GM12878 (cell line): ENCODE data around the gene RNF103. TPM values are rescaled to one million over a fixed set of nuclear protein-coding genes. Genes with fewer than 3 reads are reported as not detected.

ENCODE experiments used
- ATAC-seq: fragments of 200-7000 bp; cut with Tn5 transposase; 3 replicates; pipeline ENCODE4 v1.9.1; 2020; ENCODE audit warnings: mild to moderate bottlenecking, moderate library complexity
- BruUV-seq: library from RNA; stranded (reverse); fragments of 400-500 nt; replicated peaks from 2 replicates; lab custom pipeline; 2021; lab: Mats Ljungman, UMichigan
- CTCF ChIA-PET: fragments of 300-600 bp; sonication (Branson Sonifier 250); formaldehyde crosslinking; extraction: SDS; loops from one replicate; lab custom pipeline; 2021; ENCODE audit warnings: inconsistent platforms; lab: Yijun Ruan, JAX
- POLR2A ChIA-PET: fragments of 350-600 bp; formaldehyde crosslinking; extraction: SDS; loops from one replicate; lab custom pipeline; 2021; ENCODE audit warnings: inconsistent platforms; lab: Charles Lee
- RAD21 ChIA-PET: fragments of 300-600 bp; sonication (Branson Sonifier 250); formaldehyde crosslinking; loops from one replicate; lab custom pipeline; 2023; ENCODE audit warnings: antibody characterized with exemption; ENCODE audit not compliant: unreplicated experiment; lab: Charles Lee
- SMC1A ChIA-PET: fragments of 300-600 bp; sonication (Branson Sonifier 250); formaldehyde crosslinking; loops from one replicate; lab custom pipeline; 2023; ENCODE audit not compliant: unreplicated experiment, uncharacterized antibody; lab: Charles Lee
- DNase-seq: peaks from one replicate; pipeline ENCODE4 v3.0.0-alpha.2; 2011; ENCODE audit warnings: low read depth, low spot score
- FAIRE-seq: peaks from 3 replicates; lab custom pipeline; 2011; peaks lifted over from hg19 to GRCh38; lab: Jason Lieb, UNC
- H2AFZ ChIP-seq: 2 replicates; pipeline ENCODE4 v1.6.0; 2011; ENCODE audit warnings: low read depth, low read length, control low read depth; ENCODE audit not compliant: control insufficient read depth
- H3K27ac ChIP-seq: 2 replicates; pipeline ENCODE4 v1.5.1; 2011; ENCODE audit warnings: control low read depth; ENCODE audit not compliant: control insufficient read depth, insufficient read depth
- H3K27me3 ChIP-seq, 2 experiments: replicated peaks in 1 of 2; 2 replicates each; pipeline versions ENCODE4 v1.6.0 to v1.6.1; 2011; ENCODE audit warnings: low read length in 1 of 2; ENCODE audit not compliant: control insufficient read depth in 2 of 2, insufficient read depth in 2 of 2
- H3K36me3 ChIP-seq, 2 experiments: 2 replicates each; pipeline ENCODE4 v1.5.1; 2011; ENCODE audit warnings: low read length in 1 of 2; ENCODE audit not compliant: control insufficient read depth in 2 of 2, insufficient read depth in 2 of 2
- H3K4me1 ChIP-seq: 2 replicates; pipeline ENCODE4 v1.6.1; 2011; ENCODE audit warnings: mild to moderate bottlenecking, low read length, moderate library complexity, mixed read lengths; ENCODE audit not compliant: control insufficient read depth, insufficient read depth
- H3K4me2 ChIP-seq: 2 replicates; pipeline ENCODE4 v1.6.0; 2011; ENCODE audit warnings: control low read depth; ENCODE audit not compliant: control insufficient read depth, insufficient read depth
- H3K4me3 ChIP-seq: fragments of 200-600 bp; sonication (generic); 2 replicates; pipeline ENCODE4 v1.5.1; 2016
- H3K79me2 ChIP-seq: 2 replicates; pipeline ENCODE4 v1.6.0; 2011; ENCODE audit warnings: low read length; ENCODE audit not compliant: control insufficient read depth, insufficient read depth
- H3K9ac ChIP-seq: 2 replicates; pipeline ENCODE4 v1.8.0; 2011; ENCODE audit warnings: low read length, control low read depth, mixed read lengths; ENCODE audit not compliant: control insufficient read depth, insufficient read depth
- H3K9me3 ChIP-seq: replicated peaks from 3 replicates; pipeline ENCODE4 v1.5.1; 2011; ENCODE audit warnings: mild to moderate bottlenecking, low read length; ENCODE audit not compliant: control insufficient read depth, insufficient read depth
- H4K20me1 ChIP-seq: 2 replicates; pipeline ENCODE4 v1.6.0; 2011; ENCODE audit not compliant: control insufficient read depth, insufficient read depth
- ASH2L ChIP-seq: fragments of 300-600, 200-600 bp; sonication (generic); IDR thresholded peaks from 2 replicates; pipeline ENCODE4 v1.6.1; 2017; ENCODE audit warnings: low read depth, mild to moderate bottlenecking, borderline replicate concordance
- FOXK2 ChIP-seq: fragments of 450-650 bp; IDR thresholded peaks from 2 replicates; pipeline ENCODE4 v1.6.1; 2017; ENCODE audit warnings: mild to moderate bottlenecking, moderate library complexity
- GABPA ChIP-seq: IDR thresholded peaks from 2 replicates; pipeline ENCODE4 v1.6.1; 2014; ENCODE audit warnings: antibody characterized with exemption, low read depth, mild to moderate bottlenecking, inconsistent platforms
- HDAC2 ChIP-seq: fragments of 200-600 bp; sonication (generic); IDR thresholded peaks from 2 replicates; pipeline ENCODE4 v1.6.1; 2017
- POLR2AphosphoS5 ChIP-seq: IDR thresholded peaks from 2 replicates; pipeline ENCODE4 v1.6.1; 2011; ENCODE audit warnings: mild to moderate bottlenecking, low read length, inconsistent platforms
- RBBP5 ChIP-seq: fragments of 200-600 bp; sonication (generic); conservative IDR thresholded peaks from 2 replicates; pipeline ENCODE4 v1.6.1; 2016
- SIN3A ChIP-seq: IDR thresholded peaks from 2 replicates; pipeline ENCODE4 v1.6.1; 2012; ENCODE audit warnings: low read depth, low read length, improper control_type of control experiment
- SREBF1 ChIP-seq: IDR thresholded peaks from 2 replicates; pipeline ENCODE4 v1.6.1; 2012; ENCODE audit warnings: mild to moderate bottlenecking, low read length
- SRF ChIP-seq, 2 experiments: IDR thresholded peaks; 2 replicates each; pipeline ENCODE4 v1.6.1; 2011; ENCODE audit warnings: low read depth in 2 of 2, low read length in 2 of 2, mild to moderate bottlenecking in 1 of 2, moderate library complexity in 1 of 2
- SUZ12 ChIP-seq: fragments of 200-600 bp; sonication (generic); IDR thresholded peaks from one replicate; pipeline ENCODE4 v1.6.1; 2018; ENCODE audit warnings: antibody characterized with exemption, mild to moderate bottlenecking; ENCODE audit not compliant: unreplicated experiment
- TCF3 ChIP-seq: IDR thresholded peaks from 2 replicates; pipeline ENCODE4 v1.6.1; 2012; ENCODE audit warnings: low read depth, mild to moderate bottlenecking, low read length, borderline replicate concordance; ENCODE audit not compliant: insufficient read depth
- ZNF592 ChIP-seq: fragments of 450-650 bp; IDR thresholded peaks from 2 replicates; pipeline ENCODE4 v1.6.1; 2017; ENCODE audit warnings: mild to moderate bottlenecking, moderate library complexity
- WGBS: methylation state at CpG from one replicate; pipeline ENCODE4 v1.1.6; 2016; ENCODE audit warnings: low lambda C conversion rate; ENCODE audit not compliant: insufficient replicate concordance, insufficient coverage; ENCODE audit errors: missing lambda C conversion rate; 5-methylcytosine and 5-hydroxymethylcytosine counted together
- in situ Hi-C: fragments of 300-500 bp; cut with MboI; formaldehyde crosslinking; loops from 9 replicates; pipeline ENCODE4 v1.14.3; 2018; ENCODE audit warnings: mixed read lengths
- intact Hi-C: fragments of 100-400 bp; cut with micrococcal nuclease; formaldehyde crosslinking; loops from one replicate; pipeline ENCODE4 v1.14.2; 2022; ENCODE audit not compliant: unreplicated experiment
- polyA plus RNA-seq, 11 experiments: library from polyadenylated mRNA; depleted of rRNA in 4 of 11; unstranded in 6 of 11; stranded (reverse) in 5 of 11; fragments of >200 nt; fragmentation: Nextera tagmentation in 4 of 11; fragmentation: Illumina TruSeq in 1 of 11; extraction: Ambion mirVana in 4 of 11; extraction: Trizol in 1 of 11; gene quantifications; 1 replicate in 1 of 11; 2 replicates in 10 of 11; pipeline versions ENCODE4 v1.2.1 to v1.2.3, GENCODE V29; 2011 to 2016; ENCODE audit warnings: inconsistent platforms in 2 of 11, missing spikeins in 2 of 11, low read depth in 1 of 11
- total RNA-seq, 4 experiments: library from RNA; depleted of rRNA in 3 of 4; stranded (reverse); fragments of >200 nt in 3 of 4; fragmentation: Illumina TruSeq in 1 of 4; extraction: Trizol in 1 of 4; gene quantifications; 2 replicates each; pipeline versions ENCODE4 v1.2.1 to v1.2.3, GENCODE V29; 2013 to 2021

Gene RNF103
- total and polyA plus RNA-seq, 10 of the 15 experiments (the other 5 are each of a cell fraction or from before 2014, with no cell fraction given): 2.4 to 11.0 (median 8.0) TPM

- H3K9ac ChIP-seq: no peak overlapping the region
- intact Hi-C loops: loop anchor here (5.0 kb wide), 1 partner anchor 39 kb away; no protein-coding TSS in a partner anchor
- RAD21 ChIA-PET: interaction anchor here (1.5 kb wide), 1 partner anchor 11 kb away, joined by 4 read pairs; no protein-coding TSS in a partner anchor
- no peak for DNase-seq
- H3K4me3 ChIP-seq: no peak overlapping the region
- TF ChIP-seq SIN3A (no peak), GABPA (no peak), FOXK2 (no peak), ZNF592 (no peak), RBBP5 (no peak), SRF (IDR thresholded peaks at IDR 0.05; ENCODE audit: low read depth in 2 of 2, low read length in 2 of 2) (no peak), ASH2L (no peak), POLR2AphosphoS5 (no peak), HDAC2 (no peak), SREBF1 (no peak), SUZ12 (no peak), TCF3 (no peak)
- no TSS peak for BruUV-seq
- no peak overlapping the region for H3K27ac ChIP-seq
- no peaks in the 10 kb centered on the region for H3K27me3 ChIP-seq
- H3K4me1 ChIP-seq: no peaks in the 10 kb centered on the region
- CTCF ChIA-PET: no interaction called here
- H2AFZ ChIP-seq: no peak overlapping the region
- no peaks in the 10 kb centered on the region for H4K20me1 ChIP-seq
- SMC1A ChIA-PET: interaction anchor here (1.7 kb wide), 1 partner anchor 11 kb away, joined by 8 read pairs; no protein-coding TSS in a partner anchor
- in situ Hi-C loops: no loop called here
- H3K4me2 ChIP-seq: no peak overlapping the region
- no peak for ATAC-seq
- peaks cover 3% of the 10 kb centered on the region; the same call in 1 of the 2 replicates for H3K79me2 ChIP-seq
- H3K36me3 ChIP-seq: peaks cover 0 to 8% of the 10 kb centered on the region in 2 experiments; a peak in 1 of 4 replicates
- FAIRE-seq: no peak
- WGBS: 92% methylated on average over 1 of the region's 1 CpG
- POLR2A ChIA-PET: interaction anchor here (0.6 to 0.7 kb wide), 2 partner anchors 43 to 53 kb away, joined by 3 to 5 read pairs; no protein-coding TSS in a partner anchor
- H3K9me3 ChIP-seq: no peaks in the 10 kb centered on the region
Measured at GRCh38 chr2:86610871-86611270, 12.8 kb downstream of the RNF103 start.
